ENCODE data around the gene NCLN. TPM values are rescaled to one million over a fixed set of nuclear protein-coding genes. Genes with fewer than 3 reads are reported as not detected.
"Not testable (repeated sequence)": the region's sequence is repeated elsewhere in the genome, so short reads cannot be mapped to it uniquely, and the experiment has no call there.

The NCLN gene
- total RNA-seq, 4 donors from 2014 or later, result 27.1 to 83.4 (median 38.2) TPM

DNA sequence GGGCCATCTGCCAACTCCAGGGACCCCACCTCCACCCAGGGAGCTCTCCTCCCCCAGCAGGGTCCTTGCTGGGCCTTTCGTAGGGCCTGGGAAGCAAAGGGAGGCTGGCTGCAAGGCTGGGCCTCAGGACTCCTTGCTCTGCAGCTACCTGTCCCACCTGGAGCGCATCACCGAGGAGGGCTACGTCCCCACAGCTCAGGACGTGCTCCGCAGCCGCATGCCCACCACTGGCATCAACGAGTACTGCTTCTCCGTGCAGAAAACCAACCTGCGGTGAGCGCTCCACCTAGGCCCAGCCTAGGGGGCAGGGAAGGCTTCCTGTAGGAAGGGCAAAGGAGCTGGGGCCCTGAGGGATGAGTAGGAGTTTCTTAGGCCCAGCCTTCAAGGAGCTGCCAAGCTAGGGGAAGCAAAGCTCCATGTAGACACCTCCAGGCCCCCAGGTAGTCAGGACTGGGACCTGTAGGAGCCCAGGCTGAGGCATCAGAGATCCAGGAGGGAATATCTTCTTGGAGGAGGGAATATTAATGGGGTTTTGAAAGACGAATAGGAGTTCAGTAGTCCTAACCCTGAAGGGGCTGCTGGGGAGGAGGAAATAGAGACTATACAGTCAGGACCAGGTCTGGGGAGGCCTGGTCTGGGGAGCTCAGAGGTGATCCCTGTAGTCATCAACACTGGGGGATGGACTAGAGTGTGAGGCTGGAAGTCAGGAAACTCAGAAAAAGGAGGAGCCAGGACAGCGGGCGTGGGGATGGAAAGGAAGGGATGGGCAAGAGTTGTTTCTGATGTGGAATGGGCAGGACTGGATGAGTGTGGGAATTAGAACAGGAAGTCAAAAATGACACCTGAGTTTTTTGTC lies 33.9 kb upstream of the NCLN start:
- Histone ChIP-seq H3K27me3 (peaks cover 0 to 19% of the 10 kb centered on the region in 2 donors), H3K36me3 (no peaks in the 10 kb centered on the region), H3K4me3 (no peak overlapping the region), H3K27ac (no peak overlapping the region), H3K4me1 (peaks cover 0 to 6% (median 0%) of the 10 kb centered on the region in 4 donors), H3K9me3 (no peaks in the 10 kb centered on the region)
- TF ChIP-seq CTCF (IDR thresholded peaks at IDR 0.05), result no peak
- WGBS, 2 donors, result 78 to 82% methylated on average over 13 to 14 of the region's 14 CpGs
- DNase-seq (ENCODE audit: low spot score in 2 of 2), result no peak

DNA sequence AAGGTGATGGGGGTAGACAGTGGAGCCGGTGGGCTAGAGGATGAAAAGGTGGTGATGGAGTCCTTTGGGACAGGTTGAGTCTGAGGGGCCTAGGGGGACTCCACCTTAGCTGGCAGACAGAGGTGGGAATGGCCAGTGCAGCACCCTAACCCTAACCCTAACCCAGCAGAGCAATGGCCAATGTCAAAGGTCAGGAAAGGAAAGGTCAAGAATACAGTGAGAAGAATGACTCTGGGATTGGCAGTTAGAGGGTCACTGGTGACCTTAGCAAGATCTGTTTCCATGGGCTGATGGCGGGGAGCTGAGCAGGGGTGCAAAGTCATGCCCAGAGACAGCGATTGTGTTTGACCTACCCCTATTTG lies 33.3 kb upstream of the NCLN start:
- peaks cover 0 to 6% (median 0%) of the 10 kb centered on the region in 4 donors for H3K4me1 ChIP-seq
- H3K4me3 ChIP-seq, result no peak overlapping the region
- H3K27ac ChIP-seq, result no peak overlapping the region
- no peak for DNase-seq (ENCODE audit: low spot score in 2 of 2)
- H3K27me3 ChIP-seq, result peaks cover 0 to 19% of the 10 kb centered on the region in 2 donors
- no peaks in the 10 kb centered on the region for H3K9me3 ChIP-seq
- 76 to 92% methylated on average over 3 of the region's 3 CpGs for WGBS, 2 donors
- TF ChIP-seq EP300 (IDR thresholded peaks at IDR 0.05) (no peak), CTCF (IDR thresholded peaks at IDR 0.05) (no peak), POLR2A (IDR thresholded peaks at IDR 0.05) (no peak)
- H3K36me3 ChIP-seq, result no peaks in the 10 kb centered on the region

DNA sequence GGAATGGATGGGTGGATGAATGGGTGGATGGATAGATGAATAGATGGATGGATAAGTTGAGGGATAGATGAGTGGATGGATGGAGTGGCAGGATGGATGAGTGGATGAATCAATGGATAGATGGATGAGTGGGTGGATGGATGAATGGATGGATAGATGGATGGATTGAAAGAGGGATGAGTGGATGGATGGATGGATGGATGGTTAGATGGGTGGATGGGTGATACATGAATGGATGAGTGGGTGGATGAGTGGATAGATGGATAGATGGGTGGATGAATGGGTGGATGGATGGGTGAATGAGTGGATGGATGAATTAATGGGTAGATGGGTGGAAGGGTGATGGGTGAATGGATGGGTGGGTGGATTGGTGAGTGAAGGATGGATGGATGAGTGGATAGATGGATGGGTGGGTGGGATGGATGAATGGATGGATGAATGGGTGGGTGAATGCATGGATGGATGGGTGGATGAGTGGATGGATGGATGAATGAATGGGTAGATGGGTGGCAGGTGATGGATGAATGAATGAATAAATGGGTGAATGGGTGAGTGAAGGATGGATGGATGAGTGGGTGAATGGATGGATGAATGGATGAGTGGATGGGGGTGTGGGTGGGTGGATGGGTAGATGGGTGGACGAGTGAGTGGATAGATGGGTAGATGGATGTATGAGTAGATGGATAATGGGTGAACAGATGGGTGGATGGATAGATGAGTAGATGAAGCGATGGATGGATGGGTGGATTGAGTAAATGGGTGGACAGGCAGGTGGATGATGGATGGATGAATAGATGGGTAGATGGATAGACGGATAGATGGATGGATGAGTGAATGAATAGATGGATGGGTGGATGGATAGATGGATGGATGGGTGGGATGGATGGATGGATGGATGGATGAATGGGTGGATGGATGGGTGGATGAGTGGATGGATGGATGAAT lies 32.2 kb upstream of the NCLN start:
- no peak overlapping the region for H3K4me3 ChIP-seq
- DNase-seq (ENCODE audit: low spot score in 2 of 2), result no peak
- H3K27ac ChIP-seq, result no peak overlapping the region
- H3K27me3 ChIP-seq, result peaks cover 0 to 19% of the 10 kb centered on the region in 2 donors
- H3K4me1 ChIP-seq, result peaks cover 0 to 6% (median 0%) of the 10 kb centered on the region in 4 donors
- no peaks in the 10 kb centered on the region for H3K9me3 ChIP-seq
- WGBS, 2 donors, result 85% methylated on average over 3 of the region's 3 CpGs
- no peak for TF ChIP-seq EP300 (IDR thresholded peaks at IDR 0.05)
- no peak for TF ChIP-seq CTCF (IDR thresholded peaks at IDR 0.05)
- TF ChIP-seq POLR2A (IDR thresholded peaks at IDR 0.05), result no peak
- no peaks in the 10 kb centered on the region for H3K36me3 ChIP-seq

- H3K36me3 ChIP-seq; H3K9me3 ChIP-seq; H3K4me3 ChIP-seq; H3K4me1 ChIP-seq; H3K27ac ChIP-seq; DNase-seq (ENCODE audit: low spot score in 2 of 2): not testable (repeated sequence)
- 86 to 94% methylated on average over 3 of the region's 3 CpGs for WGBS, 2 donors
- peaks cover 0 to 17% of the 10 kb centered on the region in 2 donors for H3K27me3 ChIP-seq
These were observed 31.3 kb upstream of the NCLN start for GRCh38 chr19:3154447-3154846.

GRCh38 chr19:3154957-3155736 lies 30.6 kb upstream of the NCLN start:
- no peaks in the 10 kb centered on the region for H3K36me3 ChIP-seq
- peak in 1 of 2 donors; percentile 48 for DNase-seq (ENCODE audit: low spot score in 2 of 2)
- no peak overlapping the region for H3K27ac ChIP-seq
- TF ChIP-seq CTCF (IDR thresholded peaks at IDR 0.05) (no peak), EP300 (IDR thresholded peaks at IDR 0.05) (peak in 1 of 2 donors; percentile 63)
- 55 to 58% methylated on average over 19 to 21 of the region's 21 CpGs for WGBS, 2 donors
- H3K9me3 ChIP-seq, result no peaks in the 10 kb centered on the region
- H3K4me1 ChIP-seq, result peaks cover 0 to 6% (median 0%) of the 10 kb centered on the region in 4 donors
- H3K4me3 ChIP-seq, result no peak overlapping the region
- H3K27me3 ChIP-seq, result peaks cover 0 to 10% of the 10 kb centered on the region in 2 donors
